Stimulated activated CD4-positive, alpha-beta T cell treated with anti-CD3 and anti-CD28 coated beads, Interleukin-15, amount 100 ng/mL, for 1 hour (primary cell): ENCODE data around the gene VWCE.
A peak's percentile ranks its signal among the peaks of the same experiment; 100 is the strongest.

Experiments
- DNase-seq, 2 donors: peaks; one replicate each; pipeline ENCODE4 v3.0.0-alpha.2; 2020; ENCODE audit warnings: low read depth in 1 of 2, low spot score in 1 of 2

The VWCE gene

DNA sequence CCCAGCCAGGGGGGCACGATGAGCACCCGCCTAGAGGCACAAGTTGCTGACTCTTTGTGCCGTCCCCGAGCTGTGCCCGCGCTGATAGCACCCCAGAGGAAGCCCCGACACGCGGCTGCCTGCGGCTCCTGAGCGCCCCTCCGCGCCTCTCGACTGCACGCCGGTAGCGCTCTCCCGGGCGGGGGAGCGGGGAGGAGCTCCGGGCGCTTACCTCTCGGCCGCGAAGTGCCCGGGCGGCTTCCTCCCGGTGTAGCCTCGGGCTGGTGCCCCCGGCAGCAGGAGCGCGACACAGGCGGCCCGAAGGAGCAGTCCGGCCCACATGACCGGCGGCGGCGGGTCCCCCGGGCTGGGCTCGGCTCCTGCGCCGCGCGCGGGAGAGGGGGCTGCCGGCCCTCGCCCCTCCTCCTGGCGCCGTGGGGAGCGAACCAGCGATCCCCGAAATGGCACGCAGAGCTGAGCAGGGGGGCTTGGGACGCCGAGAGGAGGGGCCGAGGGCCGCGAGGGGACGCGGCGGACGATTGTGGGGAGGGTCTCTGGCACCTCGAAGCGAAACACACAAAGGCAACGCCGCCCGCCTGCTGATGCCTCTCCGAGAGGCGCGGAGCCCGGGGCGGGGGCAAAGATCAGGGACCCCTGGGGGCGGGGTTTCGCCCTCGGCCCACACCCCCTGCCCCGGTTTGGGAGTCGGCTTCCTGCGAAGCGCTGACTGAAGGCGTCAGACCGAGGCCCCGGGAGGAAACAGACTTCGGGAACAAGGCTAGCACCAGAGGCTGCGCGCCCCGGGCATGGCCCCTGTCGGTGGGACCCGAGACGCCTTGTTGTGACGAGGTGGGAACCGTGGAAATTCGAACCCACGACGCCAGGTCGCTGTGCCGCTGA is at the start of gene VWCE:
Gene VWCE, minus strand, starts transcription at position 600 of the 879 bp plus-strand sequence. Its CDS starts 279 bp downstream, at position 321.
- DNase-seq = peak; percentile 13 to 65

- no peak for DNase-seq
Observed at GRCh38 chr11:61343792-61344745, 49.0 kb upstream of the VWCE start.

GRCh38 chr11:61342207-61342803 is 47.2 kb upstream of the VWCE start:
- DNase-seq = no peak

- DNase-seq = no peak
Observed at GRCh38 chr11:61341706-61342105, 46.6 kb upstream of the VWCE start.

DNA sequence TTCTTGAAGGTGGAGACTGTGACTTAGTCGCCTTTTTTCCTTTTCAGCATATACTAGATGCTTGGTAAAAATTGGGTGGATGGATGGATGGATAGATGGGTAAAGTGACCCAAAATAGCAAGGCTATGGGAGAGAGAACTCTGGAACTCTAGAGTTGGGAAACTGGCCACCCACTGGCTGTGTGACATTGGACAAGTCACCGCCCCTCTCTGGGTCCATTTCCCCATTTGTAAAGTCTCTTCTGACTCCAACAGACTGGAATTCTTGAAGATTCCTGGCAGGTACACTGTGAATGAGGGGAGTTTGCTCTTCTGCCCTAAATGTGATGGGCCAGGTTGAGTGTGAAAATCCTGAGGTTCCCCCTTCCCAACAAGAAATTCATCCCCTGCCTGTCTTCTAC is 45.9 kb upstream of the VWCE start:
- DNase-seq = no peak

GRCh38 chr11:61339490-61339878 is 44.4 kb upstream of the VWCE start:
- DNase-seq = no peak

DNA sequence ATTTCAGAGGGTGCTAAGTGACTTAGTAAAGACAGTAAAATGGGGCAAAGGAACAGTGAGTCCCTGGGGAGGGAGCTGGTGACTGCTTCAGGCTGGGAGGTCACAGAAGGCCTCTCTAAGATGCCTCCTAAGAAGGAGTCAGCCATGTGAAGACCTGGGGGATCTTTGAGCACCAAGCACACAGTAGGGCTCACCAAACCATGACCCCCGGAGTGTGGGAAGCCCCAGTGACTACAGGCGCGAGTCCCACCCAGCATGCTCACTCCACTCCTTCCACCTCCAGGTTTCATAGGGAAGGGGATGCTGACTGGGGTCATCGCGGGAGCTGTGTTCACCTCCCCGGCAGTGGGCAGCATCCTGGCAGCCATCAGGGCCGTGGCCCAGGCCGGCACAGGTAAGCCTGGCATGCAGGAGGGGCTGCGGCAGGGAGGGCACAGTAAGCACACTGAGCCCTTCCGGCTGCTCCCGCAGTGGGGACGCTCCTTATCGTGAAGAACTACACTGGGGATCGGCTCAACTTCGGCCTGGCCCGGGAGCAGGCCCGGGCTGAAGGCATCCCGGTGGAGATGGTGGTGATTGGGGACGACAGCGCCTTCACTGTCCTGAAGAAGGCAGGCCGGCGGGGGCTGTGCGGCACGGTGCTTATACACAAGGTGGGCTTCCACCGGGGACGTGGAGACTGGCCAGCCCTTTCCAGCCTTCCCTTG is 43.8 kb upstream of the VWCE start:
- no peak for DNase-seq

DNA sequence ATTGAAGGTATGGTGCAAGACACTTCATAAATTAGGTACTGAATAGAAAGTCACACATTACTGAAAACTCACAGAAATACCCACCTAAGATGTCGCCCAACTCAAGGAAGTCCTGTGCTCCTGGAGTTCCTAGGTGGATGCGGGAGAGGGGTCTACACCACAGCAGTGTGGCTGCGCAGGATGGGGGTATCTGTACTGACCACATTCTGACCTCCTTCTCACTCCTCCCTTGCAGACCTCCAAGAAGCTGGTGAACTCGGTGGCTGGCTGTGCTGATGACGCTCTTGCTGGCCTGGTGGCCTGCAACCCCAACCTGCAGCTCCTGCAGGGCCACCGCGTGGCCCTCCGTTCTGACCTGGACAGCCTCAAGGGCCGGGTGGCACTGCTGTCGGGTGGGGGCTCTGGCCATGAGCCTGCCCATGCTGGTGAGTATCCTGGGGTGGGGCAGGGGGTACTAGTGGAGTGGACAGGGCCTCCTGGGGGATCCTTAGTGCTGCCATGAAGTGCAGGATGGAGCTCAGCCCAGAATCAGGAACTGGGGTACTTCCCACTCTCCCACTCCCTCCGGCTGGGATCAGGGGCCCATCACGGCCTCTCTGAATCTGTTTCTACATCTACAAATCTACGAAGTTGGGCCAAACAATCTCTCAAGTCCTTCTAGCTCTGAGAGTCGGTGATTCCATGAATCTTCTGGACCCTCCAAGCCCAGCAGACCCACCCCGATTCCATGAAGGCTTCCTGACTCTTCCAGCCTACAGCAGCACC is 42.8 kb upstream of the VWCE start:
- no peak for DNase-seq

DNA sequence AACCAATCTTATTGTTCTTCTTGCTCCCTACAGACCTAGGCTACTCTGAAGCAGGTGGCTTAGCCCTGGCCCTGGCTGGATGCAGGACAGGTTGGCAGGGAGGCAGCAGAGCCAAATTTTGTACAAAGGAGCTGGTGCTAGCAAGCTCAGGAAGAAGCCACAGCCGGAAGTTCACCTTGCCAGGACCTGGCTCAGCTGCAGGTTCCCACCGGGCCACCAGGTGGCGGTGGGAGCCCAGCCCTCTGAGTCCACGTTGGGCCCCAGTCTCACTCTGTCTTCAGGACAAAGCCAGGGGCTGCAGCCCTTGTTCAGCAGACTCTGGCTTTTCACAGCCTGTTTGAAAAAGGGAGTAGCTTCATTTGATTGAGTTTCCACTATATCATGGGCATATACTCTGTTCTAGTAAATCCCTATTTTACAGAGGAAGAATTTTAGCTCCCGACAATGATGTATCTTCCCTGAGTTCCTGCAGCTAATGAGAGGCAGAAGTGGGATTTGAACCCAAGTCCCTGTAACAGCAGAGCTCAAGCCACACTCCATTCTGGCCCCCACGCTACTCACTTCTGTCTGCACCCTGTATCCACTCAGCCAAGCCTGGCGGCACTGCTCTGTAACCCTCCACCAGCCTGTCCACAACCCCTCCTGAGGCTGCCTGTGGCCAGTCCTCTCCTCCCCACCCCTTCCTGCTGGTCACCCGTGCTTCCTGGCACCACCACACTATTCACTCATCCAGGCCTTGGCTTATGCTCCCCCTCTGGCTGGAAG is 41.2 kb upstream of the VWCE start:
- peak; percentile 69 to 75 for DNase-seq

- DNase-seq = no peak
Observed at GRCh38 chr11:61335355-61335710, 40.2 kb upstream of the VWCE start.

- DNase-seq = no peak
Observed at GRCh38 chr11:61334434-61335354, 39.6 kb upstream of the VWCE start.

DNA sequence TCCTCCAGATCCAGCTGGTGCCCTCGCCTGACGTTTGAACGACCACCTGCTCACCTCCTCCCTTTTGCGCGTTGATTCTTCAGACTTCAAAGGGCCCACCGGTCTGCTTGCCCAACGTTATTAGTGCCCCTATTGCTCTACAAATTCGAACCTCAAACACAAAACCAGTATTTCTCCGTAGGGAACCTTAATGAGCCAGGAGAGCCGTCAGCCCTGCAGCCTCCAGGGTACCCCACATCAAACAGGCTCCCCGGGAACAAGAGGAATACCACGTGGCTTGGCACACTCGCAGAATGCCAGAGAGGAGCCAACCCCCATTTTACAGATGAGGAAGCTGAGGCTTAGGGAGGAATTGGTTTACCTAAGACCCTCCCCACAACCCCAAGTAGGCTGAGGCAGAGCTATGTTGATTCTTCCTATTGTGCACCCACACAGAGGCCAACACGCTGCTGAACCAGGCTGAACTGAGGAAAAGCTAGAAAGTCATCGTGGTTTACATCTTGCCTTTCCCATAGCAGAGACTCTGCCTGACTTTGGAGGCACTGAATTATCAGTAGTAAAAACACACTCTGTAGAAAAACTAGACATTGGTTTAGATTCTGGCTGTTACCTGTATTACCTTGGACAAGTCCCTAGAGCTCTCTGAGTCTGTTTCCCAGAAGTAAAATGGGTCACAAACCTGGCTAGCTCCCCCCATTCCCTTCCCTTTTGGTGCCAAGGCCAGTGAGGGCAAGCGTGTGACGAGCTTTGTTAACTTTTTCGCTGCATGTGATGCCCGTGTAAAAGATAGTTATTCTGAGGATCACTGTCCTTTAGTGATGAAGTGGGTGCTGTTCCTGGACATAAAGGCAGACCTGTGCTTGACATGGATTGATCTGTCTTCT is 38.7 kb upstream of the VWCE start:
- no peak for DNase-seq

GRCh38 chr11:61332797-61333549 is 37.9 kb upstream of the VWCE start, which contains the start of the genes DDB1 and TKFC:
Gene DDB1, minus strand, starts transcription at chr11:61333105. Its CDS starts 137 bp downstream, at chr11:61332968.
Gene TKFC, plus strand, starts transcription at chr11:61333228. Its CDS starts 1,501 bp downstream, at chr11:61334729.
- DNase-seq = peak; percentile 95 to 98

GRCh38 chr11:61332281-61332796 is 37.2 kb upstream of the VWCE start:
- no peak for DNase-seq

DNA sequence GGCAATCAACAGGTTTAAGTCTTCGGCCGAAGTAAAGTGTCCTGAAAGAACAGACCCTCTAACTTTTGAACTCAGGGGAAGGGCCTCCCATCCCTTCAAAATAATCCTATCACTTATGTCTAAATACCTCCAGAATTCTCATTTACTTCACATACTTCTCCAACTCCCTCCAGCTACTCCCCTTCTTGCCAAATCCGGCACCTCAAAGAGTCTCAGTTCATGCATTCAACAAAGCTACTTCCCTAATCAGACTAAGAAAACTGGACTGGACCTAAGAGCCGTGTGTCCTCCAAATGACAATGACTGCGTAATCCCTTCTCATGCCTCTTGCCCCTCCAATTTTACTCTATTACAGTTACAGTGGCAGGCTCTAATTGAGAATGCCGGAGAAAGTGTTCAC is 36.5 kb upstream of the VWCE start:
- DNase-seq = no peak

- DNase-seq = no peak
Observed at GRCh38 chr11:61329871-61330270, 34.8 kb upstream of the VWCE start.
